Activated naive CD8-positive, alpha-beta T cell treated with anti-CD3 and anti-CD28 coated beads, Interleukin-2, amount 50 U/mL, for 24 hours (primary cell): ENCODE data around the gene HAP1.

Experiments used
- ATAC-seq: fragments of 150-1000 bp; cut with Tn5 transposase; one replicate; pipeline ENCODE4 v1.10.0; 2021
- DNase-seq: peaks from one replicate; pipeline ENCODE4 v3.0.0; 2021
- H3K27ac Mint-ChIP-seq: one replicate; pipeline ENCODE4 v1.8.0; 2021; ENCODE audit warnings: mild to moderate bottlenecking, mixed read lengths
- H3K27me3 Mint-ChIP-seq: one replicate; pipeline ENCODE4 v1.8.0; 2021; ENCODE audit warnings: mixed read lengths
- H3K36me3 Mint-ChIP-seq: one replicate; pipeline ENCODE4 v1.8.0; 2021; ENCODE audit warnings: low read depth, mixed read lengths
- H3K4me1 Mint-ChIP-seq: one replicate; pipeline ENCODE4 v1.8.0; 2021; ENCODE audit warnings: mixed read lengths
- H3K4me3 Mint-ChIP-seq: one replicate; pipeline ENCODE4 v1.8.0; 2021; ENCODE audit warnings: mild to moderate bottlenecking, moderate library complexity, mixed read lengths
- H3K9me3 Mint-ChIP-seq: one replicate; pipeline ENCODE4 v1.8.0; 2021; ENCODE audit warnings: mixed read lengths

Gene HAP1

GRCh38 chr17:41771389-41772206 is 37.2 kb upstream of the HAP1 start:
- no peak overlapping the region for H3K27ac Mint-ChIP-seq
- H3K4me3 Mint-ChIP-seq, result no peak overlapping the region
- H3K9me3 Mint-ChIP-seq, result no peaks in the 10 kb centered on the region
- DNase-seq (no peak), ATAC-seq (no peak)
- H3K27me3 Mint-ChIP-seq, result no peaks in the 10 kb centered on the region
- no peaks in the 10 kb centered on the region for H3K4me1 Mint-ChIP-seq
- H3K36me3 Mint-ChIP-seq, result no peaks in the 10 kb centered on the region

- H3K4me1 Mint-ChIP-seq, result no peaks in the 10 kb centered on the region
- no peak overlapping the region for H3K27ac Mint-ChIP-seq
- DNase-seq (no peak), ATAC-seq (no peak)
- H3K4me3 Mint-ChIP-seq, result no peak overlapping the region
- no peaks in the 10 kb centered on the region for H3K27me3 Mint-ChIP-seq
- H3K36me3 Mint-ChIP-seq, result no peaks in the 10 kb centered on the region
- H3K9me3 Mint-ChIP-seq, result no peaks in the 10 kb centered on the region
These were observed 35.5 kb upstream of the HAP1 start for GRCh38 chr17:41769985-41770384.

GRCh38 chr17:41769346-41769862 is 35.0 kb upstream of the HAP1 start:
- no peak for ATAC-seq
- Mint-ChIP-seq H3K27me3 (no peaks in the 10 kb centered on the region), H3K27ac (no peak overlapping the region), H3K4me1 (no peaks in the 10 kb centered on the region), H3K36me3 (no peaks in the 10 kb centered on the region), H3K4me3 (no peak overlapping the region), H3K9me3 (no peaks in the 10 kb centered on the region)
- DNase-seq, result no peak

GRCh38 chr17:41768682-41769288 is 34.3 kb upstream of the HAP1 start:
- H3K27me3 Mint-ChIP-seq, result no peaks in the 10 kb centered on the region
- H3K27ac Mint-ChIP-seq, result no peak overlapping the region
- H3K4me1 Mint-ChIP-seq, result no peaks in the 10 kb centered on the region
- no peak overlapping the region for H3K4me3 Mint-ChIP-seq
- no peaks in the 10 kb centered on the region for H3K36me3 Mint-ChIP-seq
- H3K9me3 Mint-ChIP-seq, result no peaks in the 10 kb centered on the region
- ATAC-seq (no peak), DNase-seq (no peak)

GRCh38 chr17:41767324-41768042 is 33.0 kb upstream of the HAP1 start:
- no peaks in the 10 kb centered on the region for H3K4me1 Mint-ChIP-seq
- H3K9me3 Mint-ChIP-seq, result no peaks in the 10 kb centered on the region
- H3K36me3 Mint-ChIP-seq, result no peaks in the 10 kb centered on the region
- H3K27ac Mint-ChIP-seq, result no peak overlapping the region
- H3K4me3 Mint-ChIP-seq, result no peak overlapping the region
- H3K27me3 Mint-ChIP-seq, result no peaks in the 10 kb centered on the region
- DNase-seq (no peak), ATAC-seq (no peak)

GRCh38 chr17:41766135-41766534 is 31.7 kb upstream of the HAP1 start:
- DNase-seq (no peak), ATAC-seq (no peak)
- Mint-ChIP-seq H3K27me3 (no peaks in the 10 kb centered on the region), H3K9me3 (no peaks in the 10 kb centered on the region), H3K4me3 (no peak overlapping the region), H3K4me1 (no peaks in the 10 kb centered on the region), H3K27ac (no peak overlapping the region), H3K36me3 (no peaks in the 10 kb centered on the region)

GRCh38 chr17:41763327-41763726 is 28.9 kb upstream of the HAP1 start:
- DNase-seq (no peak), ATAC-seq (no peak)
- H3K27me3 Mint-ChIP-seq, result no peaks in the 10 kb centered on the region
- no peak overlapping the region for H3K27ac Mint-ChIP-seq
- H3K4me1 Mint-ChIP-seq, result peaks cover 2% of the 10 kb centered on the region
- H3K4me3 Mint-ChIP-seq, result no peak overlapping the region
- H3K9me3 Mint-ChIP-seq, result no peaks in the 10 kb centered on the region
- H3K36me3 Mint-ChIP-seq, result no peaks in the 10 kb centered on the region

GRCh38 chr17:41762841-41763240 is 28.4 kb upstream of the HAP1 start:
- Mint-ChIP-seq H3K27me3 (no peaks in the 10 kb centered on the region), H3K9me3 (no peaks in the 10 kb centered on the region), H3K27ac (no peak overlapping the region), H3K4me3 (no peak overlapping the region), H3K4me1 (peaks cover 2% of the 10 kb centered on the region), H3K36me3 (no peaks in the 10 kb centered on the region)
- DNase-seq (no peak), ATAC-seq (no peak)

- no peaks in the 10 kb centered on the region for H3K9me3 Mint-ChIP-seq
- H3K27ac Mint-ChIP-seq, result no peak overlapping the region
- no peaks in the 10 kb centered on the region for H3K27me3 Mint-ChIP-seq
- DNase-seq (no peak), ATAC-seq (no peak)
- no peaks in the 10 kb centered on the region for H3K36me3 Mint-ChIP-seq
- H3K4me1 Mint-ChIP-seq, result peaks cover 2% of the 10 kb centered on the region
- H3K4me3 Mint-ChIP-seq, result no peak overlapping the region
These were observed 27.9 kb upstream of the HAP1 start for GRCh38 chr17:41762391-41762790.

GRCh38 chr17:41760878-41761277 is 26.4 kb upstream of the HAP1 start:
- Mint-ChIP-seq H3K36me3 (no peaks in the 10 kb centered on the region), H3K27ac (no peak overlapping the region), H3K4me3 (no peak overlapping the region), H3K9me3 (no peaks in the 10 kb centered on the region), H3K4me1 (peaks cover 2% of the 10 kb centered on the region), H3K27me3 (no peaks in the 10 kb centered on the region)
- DNase-seq (no peak), ATAC-seq (no peak)

- ATAC-seq, result no peak
- no peaks in the 10 kb centered on the region for H3K36me3 Mint-ChIP-seq
- no peak overlapping the region for H3K27ac Mint-ChIP-seq
- H3K9me3 Mint-ChIP-seq, result no peaks in the 10 kb centered on the region
- H3K4me1 Mint-ChIP-seq, result peaks cover 2% of the 10 kb centered on the region
- DNase-seq, result no peak
- no peaks in the 10 kb centered on the region for H3K27me3 Mint-ChIP-seq
- H3K4me3 Mint-ChIP-seq, result no peak overlapping the region
These were observed 24.2 kb upstream of the HAP1 start for GRCh38 chr17:41758601-41759000.

- Mint-ChIP-seq H3K9me3 (no peaks in the 10 kb centered on the region), H3K4me3 (no peak overlapping the region), H3K27me3 (peaks cover 1% of the 10 kb centered on the region), H3K36me3 (no peaks in the 10 kb centered on the region), H3K27ac (no peak overlapping the region), H3K4me1 (no peaks in the 10 kb centered on the region)
- DNase-seq, result no peak
- ATAC-seq, result no peak
These were observed 19.6 kb upstream of the HAP1 start for GRCh38 chr17:41754066-41754465.

- Mint-ChIP-seq H3K36me3 (no peaks in the 10 kb centered on the region), H3K4me1 (no peaks in the 10 kb centered on the region), H3K27ac (no peak overlapping the region), H3K27me3 (peaks cover 1% of the 10 kb centered on the region), H3K4me3 (no peak overlapping the region), H3K9me3 (no peaks in the 10 kb centered on the region)
- ATAC-seq (no peak), DNase-seq (no peak)
These were observed 16.8 kb upstream of the HAP1 start for GRCh38 chr17:41751288-41751687.

- H3K27ac Mint-ChIP-seq, result no peak overlapping the region
- no peak for ATAC-seq
- H3K4me3 Mint-ChIP-seq, result no peak overlapping the region
- H3K27me3 Mint-ChIP-seq, result peaks cover 1% of the 10 kb centered on the region
- H3K4me1 Mint-ChIP-seq, result no peaks in the 10 kb centered on the region
- no peaks in the 10 kb centered on the region for H3K36me3 Mint-ChIP-seq
- H3K9me3 Mint-ChIP-seq, result no peaks in the 10 kb centered on the region
- no peak for DNase-seq
These were observed 16.4 kb upstream of the HAP1 start for GRCh38 chr17:41750862-41751261.

GRCh38 chr17:41748275-41748674 is 13.8 kb upstream of the HAP1 start:
- H3K27ac Mint-ChIP-seq, result no peak overlapping the region
- H3K4me1 Mint-ChIP-seq, result no peaks in the 10 kb centered on the region
- H3K27me3 Mint-ChIP-seq, result peaks cover 1% of the 10 kb centered on the region
- no peak overlapping the region for H3K4me3 Mint-ChIP-seq
- DNase-seq, result no peak
- ATAC-seq, result no peak
- H3K36me3 Mint-ChIP-seq, result no peaks in the 10 kb centered on the region
- no peaks in the 10 kb centered on the region for H3K9me3 Mint-ChIP-seq
